SH-SY5Y (cell line): Measurements from ENCODE around the gene COL8A2.

Experiments used
- GATA2 ChIP-seq: IDR thresholded peaks from 2 replicates; pipeline ENCODE4 v1.6.1; 2011; ENCODE audit warnings: mild to moderate bottlenecking, low read depth, low read length
- GATA3 ChIP-seq: IDR thresholded peaks from 2 replicates; pipeline ENCODE4 v1.6.1; 2011; ENCODE audit warnings: low read depth, mild to moderate bottlenecking, low read length, moderate library complexity

GRCh38 chr1:36161641-36162531, 36.9 kb upstream of the COL8A2 start:
- no peak for TF ChIP-seq GATA2
- TF ChIP-seq GATA3, result no peak
